HCT116 (cell line): ENCODE measurements around the gene SMC4. TPM values are rescaled to one million over a fixed set of nuclear protein-coding genes. Genes with fewer than 3 reads are reported as not detected.

Source experiments
- ATAC-seq: fragments of 200-7000 bp; cut with Tn5 transposase; 2 replicates; pipeline ENCODE4 v1.9.1; 2020; ENCODE audit warnings: mild to moderate bottlenecking, moderate library complexity
- BruUV-seq: library from RNA; stranded (reverse); fragments of 400-500 nt; replicated peaks from 2 replicates; lab custom pipeline; 2021; lab: Mats Ljungman, UMichigan
- CTCF ChIA-PET: fragments of 300-600 bp; sonication (Branson Sonifier 250); formaldehyde crosslinking; loops from one replicate; lab custom pipeline; 2021; ENCODE audit warnings: antibody characterized with exemption; lab: Charles Lee
- POLR2A ChIA-PET: fragments of 300-600, 350-600 bp; sonication (Branson Sonifier 250); formaldehyde crosslinking; loops from one replicate; lab custom pipeline; 2021; ENCODE audit warnings: antibody characterized with exemption; lab: Charles Lee
- RAD21 ChIA-PET, 2 experiments: fragments of 300-600 bp; sonication (Branson Sonifier 250); formaldehyde crosslinking; loops; one replicate each; lab custom pipeline; 2023; ENCODE audit warnings: low total read pairs in 2 of 2; ENCODE audit not compliant: uncharacterized antibody in 2 of 2, unreplicated experiment in 2 of 2, low non-redundant PET in 1 of 2; lab: Charles Lee
- DNase-seq: peaks from one replicate; pipeline ENCODE4 v3.0.0-alpha.2; 2010; ENCODE audit warnings: low read depth, low spot score
- H2AFZ ChIP-seq: fragments of 200-600 bp; shearing (Covaris generic), sonication (generic); 2 replicates; pipeline ENCODE4 v1.6.1; 2017; ENCODE audit warnings: low read depth, mixed run types, mixed read lengths, antibody characterized with exemption, low read length; ENCODE audit not compliant: poor library complexity, severe bottlenecking
- H3K27ac ChIP-seq: 2 replicates; pipeline ENCODE4 v1.5.1; 2012; ENCODE audit warnings: low read depth, low read length
- H3K27me3 ChIP-seq: fragments of 200-600 bp; sonication (generic); 2 replicates; pipeline ENCODE4 v1.6.1; 2016; ENCODE audit warnings: mixed run types, low read length, mixed read lengths; ENCODE audit not compliant: insufficient read depth
- H3K36me3 ChIP-seq, 2 experiments: fragments of 200-500 bp in 1 of 2; fragments of 200-600 bp in 1 of 2; sonication (Bioruptor generic) in 1 of 2; sonication (generic) in 1 of 2; 2 replicates each; pipeline versions ENCODE4 v1.5.1 to v1.6.1; 2014 to 2016; ENCODE audit warnings: low read length in 2 of 2, inconsistent platforms in 1 of 2, mixed read lengths in 1 of 2, mixed run types in 1 of 2; ENCODE audit not compliant: insufficient read depth in 2 of 2, control insufficient read depth in 1 of 2
- H3K4me1 ChIP-seq, 2 experiments: fragments of 200-600 bp in 1 of 2; sonication (generic) in 1 of 2; 2 replicates each; pipeline versions ENCODE4 v1.5.1 to v1.6.1; 2012 to 2017; ENCODE audit warnings: low read length in 2 of 2, inconsistent platforms in 1 of 2, mild to moderate bottlenecking in 1 of 2, mixed read lengths in 1 of 2, mixed run types in 1 of 2, moderate library complexity in 1 of 2; ENCODE audit not compliant: insufficient read depth in 2 of 2, control insufficient read depth in 1 of 2
- H3K4me2 ChIP-seq: fragments of 200-600 bp; sonication (generic); 2 replicates; pipeline ENCODE4 v1.6.1; 2017; ENCODE audit warnings: mixed run types, low read length, mixed read lengths
- H3K4me3 ChIP-seq, 2 experiments: fragments of 200-600 bp in 1 of 2; sonication (generic) in 1 of 2; replicated peaks in 1 of 2; 2 replicates each; pipeline ENCODE4 v1.5.1; 2011 to 2016; ENCODE audit warnings: low read length in 2 of 2, control low read depth in 1 of 2, low read depth in 1 of 2, mild to moderate bottlenecking in 1 of 2, mixed read lengths in 1 of 2, mixed run types in 1 of 2
- H3K79me2 ChIP-seq: fragments of 200-600 bp; sonication (generic); 2 replicates; pipeline ENCODE4 v1.6.1; 2017; ENCODE audit warnings: mild to moderate bottlenecking, mixed run types, low read length, moderate library complexity, mixed read lengths; ENCODE audit not compliant: insufficient read depth
- H3K9ac ChIP-seq: fragments of 200-600 bp; sonication (generic); 2 replicates; pipeline ENCODE4 v1.6.1; 2016; ENCODE audit warnings: low read length, mixed read lengths
- H3K9me2 ChIP-seq: fragments of 200-600 bp; sonication (generic), shearing (Covaris generic); 2 replicates; pipeline ENCODE4 v1.6.1; 2017; ENCODE audit warnings: mixed run types, mild to moderate bottlenecking, moderate library complexity; ENCODE audit not compliant: insufficient read depth
- H3K9me3 ChIP-seq, 2 experiments: fragments of 200-500 bp in 1 of 2; fragments of 200-600 bp in 1 of 2; sonication (Bioruptor generic) in 1 of 2; sonication (generic) in 1 of 2; 2 replicates each; pipeline ENCODE4 v1.6.1; 2014 to 2017; ENCODE audit warnings: low read length in 2 of 2, mixed read lengths in 2 of 2, inconsistent platforms in 1 of 2, low read depth in 1 of 2, mild to moderate bottlenecking in 1 of 2, mixed run types in 1 of 2, moderate library complexity in 1 of 2; ENCODE audit not compliant: control insufficient read depth in 1 of 2, insufficient read depth in 1 of 2
- H4K20me1 ChIP-seq: fragments of 200-600 bp; sonication (generic), shearing (Covaris generic); 2 replicates; pipeline ENCODE4 v1.6.1; 2017; ENCODE audit warnings: mixed run types, mild to moderate bottlenecking, moderate library complexity; ENCODE audit not compliant: insufficient read depth
- ATF3 ChIP-seq: IDR thresholded peaks from 2 replicates; pipeline ENCODE4 v1.6.1; 2012
- CBX3 ChIP-seq: IDR thresholded peaks from 2 replicates; pipeline ENCODE4 v1.6.1; 2012; ENCODE audit warnings: low read depth
- CEBPB ChIP-seq: IDR thresholded peaks from 2 replicates; pipeline ENCODE4 v1.6.1; 2012; ENCODE audit warnings: low read depth
- CTCF ChIP-seq, 3 experiments: fragments of 200-600 bp in 1 of 3; sonication (generic) in 1 of 3; IDR thresholded peaks in 2 of 3; conservative IDR thresholded peaks in 1 of 3; 2 replicates each; pipeline ENCODE4 v1.5.1; 2012 to 2017; ENCODE audit warnings: low read depth in 2 of 3, low read length in 2 of 3, antibody characterized with exemption in 1 of 3, borderline replicate concordance in 1 of 3, control low read depth in 1 of 3, mild to moderate bottlenecking in 1 of 3, mixed read lengths in 1 of 3, mixed run types in 1 of 3, moderate library complexity in 1 of 3; ENCODE audit not compliant: insufficient read depth in 1 of 3
- ELF1 ChIP-seq: IDR thresholded peaks from 2 replicates; pipeline ENCODE4 v1.6.1; 2012; ENCODE audit warnings: low read depth, borderline replicate concordance
- EZH2phosphoT487 ChIP-seq: fragments of 200-600 bp; IDR thresholded peaks from 2 replicates; pipeline ENCODE4 v1.6.1; 2018; ENCODE audit warnings: antibody characterized with exemption, borderline replicate concordance
- FOSL1 ChIP-seq: IDR thresholded peaks from 2 replicates; pipeline ENCODE4 v1.6.1; 2012; ENCODE audit warnings: low read depth
- JUND ChIP-seq: IDR thresholded peaks from 2 replicates; pipeline ENCODE4 v1.6.1; 2012
- MAX ChIP-seq: IDR thresholded peaks from 2 replicates; pipeline ENCODE4 v1.6.1; 2012
- POLR2A ChIP-seq: IDR thresholded peaks from 2 replicates; pipeline ENCODE4 v1.7.0; 2011; ENCODE audit warnings: borderline replicate concordance; ENCODE audit not compliant: insufficient read depth, insufficient read length; ENCODE audit errors: extremely low read depth
- REST ChIP-seq: IDR thresholded peaks from 2 replicates; pipeline ENCODE4 v1.6.1; 2012; ENCODE audit warnings: low read depth
- SP1 ChIP-seq: IDR thresholded peaks from 2 replicates; pipeline ENCODE4 v1.6.1; 2012; ENCODE audit warnings: low read depth
- TCF7L2 ChIP-seq: IDR thresholded peaks from 2 replicates; pipeline ENCODE4 v1.7.0; 2011; ENCODE audit warnings: borderline replicate concordance, inconsistent platforms; ENCODE audit not compliant: insufficient read depth, insufficient read length; ENCODE audit errors: extremely low read depth
- YY1 ChIP-seq: IDR thresholded peaks from 2 replicates; pipeline ENCODE4 v1.6.1; 2011; ENCODE audit warnings: low read length, low read depth, moderate library complexity, mild to moderate bottlenecking; ENCODE audit not compliant: insufficient replicate concordance; ENCODE audit errors: extremely low read depth
- ZFX ChIP-seq: fragments of 450-650 bp; IDR thresholded peaks from 2 replicates; pipeline ENCODE4 v1.6.1; 2017
- ZNF274 ChIP-seq: fragments of 200-500 bp; sonication (Bioruptor generic); IDR thresholded peaks from 2 replicates; pipeline ENCODE4 v1.6.1; 2014; ENCODE audit warnings: mild to moderate bottlenecking, low read depth, low read length, inconsistent platforms
- intact Hi-C: fragments of 100-400 bp; cut with micrococcal nuclease; formaldehyde crosslinking; loops from 2 replicates; pipeline ENCODE4 v1.10.0; 2022
- total RNA-seq: library from RNA; stranded (reverse); gene quantifications from one replicate; pipeline ENCODE4 v1.2.1, GENCODE V29; 2021; ENCODE audit not compliant: unreplicated experiment

Gene SMC4
- total RNA-seq, 1 experiment from 2014 or later = 123 TPM

GRCh38 chr3:160435095-160435494, 35.6 kb downstream of the SMC4 start:
- Histone ChIP-seq H3K9ac (no peak overlapping the region), H3K9me2 (no peaks in the 10 kb centered on the region), H3K4me3 (no peak overlapping the region), H3K9me3 (no peaks in the 10 kb centered on the region), H3K27ac (no peak overlapping the region), H3K79me2 (peaks cover 100% of the 10 kb centered on the region), H3K27me3 (no peaks in the 10 kb centered on the region), H3K4me2 (no peak overlapping the region), H2AFZ (no peak overlapping the region), H3K36me3 (peaks cover 43 to 67% of the 10 kb centered on the region in 2 experiments), H4K20me1 (peaks cover 33% of the 10 kb centered on the region; the same call in 1 of the 2 replicates), H3K4me1 (no peaks in the 10 kb centered on the region)
- intact Hi-C loops = no loop called here
- no TSS peak for BruUV-seq
- ATAC-seq (peak; percentile 35), DNase-seq (no peak)
- RAD21 ChIA-PET = interaction anchor here in 1 of 2 experiments (0.9 kb wide), 1 partner anchor 15 kb away, joined by 4 read pairs; the partner anchor contains the start of gene TRIM59
- CTCF ChIA-PET = interaction anchor here (0.6 kb wide), 1 partner anchor 403 kb away, joined by 4 read pairs; no protein-coding TSS in a partner anchor
- POLR2A ChIA-PET = interaction anchor here (1.4 kb wide), 1 partner anchor 14 kb away, joined by 3 read pairs; the partner anchor contains the start of gene TRIM59
- TF ChIP-seq TCF7L2 (no peak), FOSL1 (no peak), EZH2phosphoT487 (no peak), CTCF (IDR thresholded peaks at IDR 0.05 in 2 of 3, conservative IDR thresholded peaks at IDR 0.05 in 1 of 3; ENCODE audit: borderline replicate concordance in 1 of 3, insufficient read depth in 1 of 3, low read depth in 2 of 3, low read length in 2 of 3) (no peak), CEBPB (no peak), YY1 (no peak), ELF1 (no peak), ZNF274 (no peak), REST (no peak), JUND (no peak), CBX3 (no peak), ATF3 (no peak), MAX (no peak), ZFX (no peak), SP1 (no peak), POLR2A (no peak)
